Duodenal mucosa (tissue), 2 donors: ENCODE measurements around the gene RNH1.
"Not testable (repeated sequence)": the region's sequence is repeated elsewhere in the genome, so short reads cannot be mapped to it uniquely, and the experiment has no call there.

ENCODE experiments used
- H3K27ac ChIP-seq: one replicate; pipeline ENCODE4 v1.7.0; 2013; ENCODE audit warnings: low read depth, low read length
- H3K27me3 ChIP-seq, 2 donors: one replicate each; pipeline ENCODE4 v1.7.0; 2013; ENCODE audit warnings: low read length in 2 of 2, control low read depth in 1 of 2; ENCODE audit not compliant: insufficient read depth in 2 of 2, control insufficient read depth in 1 of 2
- H3K36me3 ChIP-seq, 2 donors: one replicate each; pipeline ENCODE4 v1.7.0; 2013; ENCODE audit warnings: low read length in 2 of 2, control low read depth in 1 of 2; ENCODE audit not compliant: insufficient read depth in 2 of 2, control insufficient read depth in 1 of 2
- H3K4me1 ChIP-seq, 2 donors: one replicate each; pipeline ENCODE4 v1.7.0; 2013; ENCODE audit warnings: low read length in 2 of 2, control low read depth in 1 of 2; ENCODE audit not compliant: insufficient read depth in 2 of 2, control insufficient read depth in 1 of 2
- H3K4me3 ChIP-seq, 2 donors: one replicate each; pipeline ENCODE4 v1.7.0; 2013; ENCODE audit warnings: low read length in 2 of 2, low read depth in 1 of 2
- H3K9ac ChIP-seq, 2 donors: one replicate each; pipeline ENCODE4 v1.7.0; 2013; ENCODE audit warnings: low read length in 2 of 2, low read depth in 1 of 2
- H3K9me3 ChIP-seq, 2 donors: one replicate each; pipeline ENCODE4 v1.7.0; 2013; ENCODE audit warnings: low read length in 2 of 2, control low read depth in 1 of 2; ENCODE audit not compliant: control insufficient read depth in 1 of 2

Gene RNH1

DNA sequence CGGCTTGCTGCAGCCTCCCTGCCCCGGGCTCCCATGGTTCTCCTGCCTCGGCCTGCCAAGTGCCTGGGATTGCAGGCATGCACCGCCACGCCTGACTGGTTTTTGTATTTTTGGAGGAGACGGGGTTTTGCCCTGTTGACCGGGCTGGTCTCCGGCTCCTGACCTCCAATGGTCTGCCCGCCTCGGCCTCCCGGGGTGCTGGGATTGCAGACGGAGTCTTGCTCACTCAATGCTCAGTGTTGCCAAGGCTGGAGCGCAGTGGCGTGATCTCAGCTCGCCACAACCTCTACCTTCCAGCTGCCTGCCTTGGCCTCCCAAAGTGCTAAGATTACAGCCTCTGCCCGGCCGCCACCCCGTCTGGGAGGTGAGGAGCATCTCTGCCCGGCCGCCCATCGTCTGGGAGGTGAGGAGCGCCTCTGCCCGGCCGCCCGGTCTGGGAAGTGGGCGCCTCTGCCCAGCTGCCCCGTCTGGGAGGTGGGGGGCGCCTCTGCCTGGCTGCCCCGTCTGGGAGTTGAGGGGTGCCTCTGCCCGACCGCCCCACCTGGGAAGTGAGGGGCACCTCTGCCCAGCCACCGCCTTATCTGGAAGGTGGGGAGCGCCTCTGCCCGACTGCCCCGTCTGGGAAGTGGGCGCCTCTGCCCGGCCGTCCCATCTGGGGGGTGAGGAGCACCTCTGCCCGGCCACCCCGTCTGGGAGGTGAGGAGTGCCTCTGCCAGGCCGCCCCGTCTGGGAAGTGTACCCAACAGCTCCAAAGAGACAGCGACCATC is 10.1 kb upstream of the RNH1 start:
- H3K27ac ChIP-seq, H3K27me3 ChIP-seq, H3K9me3 ChIP-seq, H3K36me3 ChIP-seq, H3K9ac ChIP-seq, H3K4me3 ChIP-seq, H3K4me1 ChIP-seq: not testable (repeated sequence)

DNA sequence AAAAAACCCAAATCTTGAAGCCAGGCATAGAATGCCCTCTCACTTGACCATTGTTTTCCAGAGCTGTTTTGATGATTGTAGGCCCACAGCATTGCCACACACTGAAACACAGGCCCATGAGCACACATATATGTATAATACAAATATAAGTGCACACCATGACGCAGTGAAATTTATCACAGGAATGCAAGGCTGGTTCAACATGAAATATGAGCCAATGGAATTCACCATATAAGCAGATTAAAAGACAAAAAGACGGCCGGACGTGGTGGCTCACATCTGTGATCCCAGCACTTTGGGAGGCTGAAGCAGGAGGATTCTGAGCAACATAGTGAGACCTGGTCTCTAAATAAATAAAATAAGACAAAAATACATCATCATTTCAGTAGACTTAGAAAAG is 9.4 kb upstream of the RNH1 start:
- Histone ChIP-seq H3K9ac (no peak overlapping the region), H3K27ac (no peak overlapping the region), H3K9me3 (no peaks in the 10 kb centered on the region), H3K4me1 (no peaks in the 10 kb centered on the region), H3K4me3 (no peak overlapping the region), H3K36me3 (peaks cover 0 to 4% of the 10 kb centered on the region in 2 donors), H3K27me3 (no peaks in the 10 kb centered on the region)

- no peaks in the 10 kb centered on the region for H3K9me3 ChIP-seq
- no peak overlapping the region for H3K9ac ChIP-seq
- H3K27me3 ChIP-seq = no peaks in the 10 kb centered on the region
- no peaks in the 10 kb centered on the region for H3K4me1 ChIP-seq
- peaks cover under 1 to 4% of the 10 kb centered on the region in 2 donors for H3K36me3 ChIP-seq
- H3K4me3 ChIP-seq = no peak overlapping the region
- H3K27ac ChIP-seq = no peak overlapping the region
Measured at GRCh38 chr11:515131-515530, 8.1 kb upstream of the RNH1 start.

- Histone ChIP-seq H3K4me3 (no peak overlapping the region), H3K9ac (no peak overlapping the region), H3K4me1 (no peaks in the 10 kb centered on the region), H3K9me3 (no peaks in the 10 kb centered on the region), H3K36me3 (peaks cover 4 to 5% of the 10 kb centered on the region in 2 donors), H3K27me3 (no peaks in the 10 kb centered on the region), H3K27ac (no peak overlapping the region)
Measured at GRCh38 chr11:514606-515005, 7.6 kb upstream of the RNH1 start.

GRCh38 chr11:512761-513595 is 5.9 kb upstream of the RNH1 start:
- H3K9me3 ChIP-seq = no peaks in the 10 kb centered on the region
- no peaks in the 10 kb centered on the region for H3K27me3 ChIP-seq
- no peak overlapping the region for H3K27ac ChIP-seq
- H3K36me3 ChIP-seq = peaks cover 4 to 5% of the 10 kb centered on the region in 2 donors
- no peak overlapping the region for H3K9ac ChIP-seq
- no peak overlapping the region for H3K4me3 ChIP-seq
- H3K4me1 ChIP-seq = no peaks in the 10 kb centered on the region

DNA sequence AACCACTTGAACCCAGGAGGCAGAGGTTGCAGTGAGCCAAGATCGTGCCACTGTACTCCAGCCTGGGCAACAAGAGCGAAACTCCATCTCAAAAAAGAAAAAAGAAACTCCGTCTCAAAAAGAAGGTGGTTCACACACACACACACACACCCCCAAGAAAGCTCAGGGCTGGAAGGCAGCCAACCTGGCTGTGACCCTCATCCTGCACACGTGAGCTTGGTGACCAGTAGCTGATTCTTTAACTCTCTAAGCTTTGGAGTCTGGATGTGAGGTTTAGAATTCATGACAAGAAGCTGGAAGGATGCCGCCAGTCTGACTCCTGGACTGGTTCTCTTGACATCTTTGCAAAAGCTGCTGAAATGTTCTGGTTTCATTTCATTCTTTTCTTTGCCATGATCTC is 1.9 kb upstream of the RNH1 start:
- Histone ChIP-seq H3K9ac (no peak overlapping the region), H3K27me3 (no peaks in the 10 kb centered on the region), H3K9me3 (no peaks in the 10 kb centered on the region), H3K27ac (no peak overlapping the region), H3K4me3 (no peak overlapping the region), H3K4me1 (peaks cover 17 to 23% of the 10 kb centered on the region in 2 donors), H3K36me3 (peaks cover 0 to 5% of the 10 kb centered on the region in 2 donors)

- H3K27ac ChIP-seq = peak overlapping the region; percentile 100
- H3K4me3 ChIP-seq = peak overlapping the region; percentile 58 to 63
- peaks cover 21 to 28% of the 10 kb centered on the region in 2 donors for H3K4me1 ChIP-seq
- H3K9me3 ChIP-seq = no peaks in the 10 kb centered on the region
- no peaks in the 10 kb centered on the region for H3K27me3 ChIP-seq
- H3K9ac ChIP-seq = peak overlapping the region; percentile 25 to 33
- peaks cover 0 to 5% of the 10 kb centered on the region in 2 donors for H3K36me3 ChIP-seq
Measured at GRCh38 chr11:507727-508515, 879 bp upstream of the RNH1 start.

GRCh38 chr11:506238-506994 is 626 bp downstream of the RNH1 start:
- Histone ChIP-seq H3K9ac (peak overlapping the region; percentile 83 to 99), H3K27me3 (no peaks in the 10 kb centered on the region), H3K27ac (peak overlapping the region; percentile 100), H3K4me3 (peak overlapping the region; percentile 90 to 92), H3K36me3 (peaks cover 0 to 15% of the 10 kb centered on the region in 2 donors), H3K4me1 (peaks cover 21 to 28% of the 10 kb centered on the region in 2 donors), H3K9me3 (no peaks in the 10 kb centered on the region)

GRCh38 chr11:504994-505344 is 2.1 kb downstream of the RNH1 start:
- peaks cover 7 to 27% of the 10 kb centered on the region in 2 donors for H3K36me3 ChIP-seq
- peak overlapping the region; percentile 43 to 49 for H3K9ac ChIP-seq
- no peaks in the 10 kb centered on the region for H3K9me3 ChIP-seq
- H3K4me3 ChIP-seq = peak overlapping the region; percentile 58 to 65
- no peaks in the 10 kb centered on the region for H3K27me3 ChIP-seq
- H3K4me1 ChIP-seq = peaks cover 21 to 28% of the 10 kb centered on the region in 2 donors
- H3K27ac ChIP-seq = no peak overlapping the region
